ENCODE results near the gene LRP10.
"Not testable (repeated sequence)": the region's sequence is repeated elsewhere in the genome, so short reads cannot be mapped to it uniquely, and the experiment has no call there.

The LRP10 gene, protein sequence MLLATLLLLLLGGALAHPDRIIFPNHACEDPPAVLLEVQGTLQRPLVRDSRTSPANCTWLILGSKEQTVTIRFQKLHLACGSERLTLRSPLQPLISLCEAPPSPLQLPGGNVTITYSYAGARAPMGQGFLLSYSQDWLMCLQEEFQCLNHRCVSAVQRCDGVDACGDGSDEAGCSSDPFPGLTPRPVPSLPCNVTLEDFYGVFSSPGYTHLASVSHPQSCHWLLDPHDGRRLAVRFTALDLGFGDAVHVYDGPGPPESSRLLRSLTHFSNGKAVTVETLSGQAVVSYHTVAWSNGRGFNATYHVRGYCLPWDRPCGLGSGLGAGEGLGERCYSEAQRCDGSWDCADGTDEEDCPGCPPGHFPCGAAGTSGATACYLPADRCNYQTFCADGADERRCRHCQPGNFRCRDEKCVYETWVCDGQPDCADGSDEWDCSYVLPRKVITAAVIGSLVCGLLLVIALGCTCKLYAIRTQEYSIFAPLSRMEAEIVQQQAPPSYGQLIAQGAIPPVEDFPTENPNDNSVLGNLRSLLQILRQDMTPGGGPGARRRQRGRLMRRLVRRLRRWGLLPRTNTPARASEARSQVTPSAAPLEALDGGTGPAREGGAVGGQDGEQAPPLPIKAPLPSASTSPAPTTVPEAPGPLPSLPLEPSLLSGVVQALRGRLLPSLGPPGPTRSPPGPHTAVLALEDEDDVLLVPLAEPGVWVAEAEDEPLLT

DNA sequence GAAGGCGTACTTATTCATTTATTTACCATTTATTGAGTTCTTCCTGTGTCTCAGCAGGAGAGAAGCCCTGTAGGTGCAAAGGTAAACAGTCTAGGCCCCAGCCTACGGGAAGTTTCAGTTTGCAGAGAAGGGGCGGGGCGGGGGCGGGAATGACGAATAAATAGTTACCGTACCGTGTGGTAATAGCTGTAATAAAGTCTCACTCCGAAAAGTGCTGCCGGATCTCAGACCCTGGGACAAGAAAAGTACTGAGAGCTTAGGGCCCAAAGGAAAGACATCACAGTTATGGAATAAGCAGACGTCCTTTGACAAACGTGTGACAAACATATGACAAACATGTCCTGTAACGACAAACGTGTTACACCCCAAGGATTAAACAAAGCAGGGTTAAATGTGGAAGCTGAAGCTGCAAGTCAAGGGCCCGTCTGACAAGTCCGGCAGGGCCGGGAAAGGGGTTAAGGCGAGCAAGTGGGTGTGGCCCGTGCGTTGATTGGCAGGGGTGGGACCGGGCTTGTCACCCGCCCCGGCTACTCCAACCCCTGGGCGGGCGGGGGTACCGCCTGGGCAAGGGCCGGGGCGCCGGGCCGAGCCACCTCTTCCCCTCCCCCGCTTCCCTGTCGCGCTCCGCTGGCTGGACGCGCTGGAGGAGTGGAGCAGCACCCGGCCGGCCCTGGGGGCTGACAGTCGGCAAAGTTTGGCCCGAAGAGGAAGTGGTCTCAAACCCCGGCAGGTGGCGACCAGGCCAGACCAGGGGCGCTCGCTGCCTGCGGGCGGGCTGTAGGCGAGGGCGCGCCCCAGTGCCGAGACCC is at the start of gene LRP10:
LRP10 (plus strand) TSS at position 517 of the 809 bp plus-strand sequence. CDS start 564 bp downstream, outside the sequence.
- H3K4me3 ChIP-seq (ENCODE audit: low read length): peak within 1 kb of the TSS; percentile 82
- TF ChIP-seq CTCF (IDR thresholded peaks at IDR 0.05; ENCODE audit: insufficient read depth, low read depth, low read length, missing control alignments): no peak
- peak; percentile 94 for DNase-seq (ENCODE audit: low read depth)

DNA sequence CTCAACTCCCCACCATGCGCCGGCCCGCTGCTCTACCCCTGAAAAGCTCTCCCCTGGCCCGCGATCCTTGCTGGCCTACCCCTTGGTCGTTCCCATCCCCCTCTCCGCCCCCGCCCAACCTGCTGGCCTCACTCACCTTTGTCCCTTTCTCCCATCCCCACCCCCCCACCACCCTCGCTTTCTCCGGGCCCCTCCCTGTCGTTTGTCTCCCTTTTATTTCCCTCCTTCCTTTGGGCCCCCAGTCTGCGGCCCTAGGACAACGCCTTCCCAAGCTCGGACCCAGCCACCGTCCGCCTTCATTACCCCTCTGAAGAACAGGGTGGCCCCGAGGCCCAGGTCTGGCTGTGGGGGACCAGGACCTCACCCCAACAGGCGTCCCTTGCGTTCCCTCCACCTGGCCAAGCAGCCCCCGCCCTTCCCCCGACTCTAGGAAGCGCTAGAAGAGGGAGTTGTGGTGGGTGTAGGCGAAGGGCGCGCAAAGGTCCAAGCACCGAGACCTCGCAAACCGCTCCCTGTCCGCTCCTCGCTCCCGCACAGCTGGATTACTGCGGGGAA is 49.4 kb upstream of the LRP10 start:
- peak overlapping the region; percentile 13 for H3K4me3 ChIP-seq (ENCODE audit: low read length)
- TF ChIP-seq CTCF (IDR thresholded peaks at IDR 0.05; ENCODE audit: insufficient read depth, low read depth, low read length, missing control alignments): no peak
- DNase-seq (ENCODE audit: low read depth): no peak

GRCh38 chr14:22822571-22823098 is 48.9 kb upstream of the LRP10 start:
- peak overlapping the region; percentile 31 for H3K4me3 ChIP-seq (ENCODE audit: low read length)
- peak; percentile 74 for TF ChIP-seq CTCF (IDR thresholded peaks at IDR 0.05; ENCODE audit: insufficient read depth, low read depth, low read length, missing control alignments)
- peak; percentile 73 for DNase-seq (ENCODE audit: low read depth)

- peak; percentile 91 for DNase-seq (ENCODE audit: low read depth)
- no peak overlapping the region for H3K4me3 ChIP-seq (ENCODE audit: low read length)
- TF ChIP-seq CTCF (IDR thresholded peaks at IDR 0.05; ENCODE audit: insufficient read depth, low read depth, low read length, missing control alignments): no peak
Observed at GRCh38 chr14:22824711-22825359, 46.7 kb upstream of the LRP10 start.

- not testable (repeated sequence) for DNase-seq (ENCODE audit: low read depth)
- H3K4me3 ChIP-seq (ENCODE audit: low read length): peak overlapping the region; percentile 85
Observed at GRCh38 chr14:22829076-22829660, 42.4 kb upstream of the LRP10 start.

- DNase-seq (ENCODE audit: low read depth): peak; percentile 88
- TF ChIP-seq CTCF (IDR thresholded peaks at IDR 0.05; ENCODE audit: insufficient read depth, low read depth, low read length, missing control alignments): no peak
- peak within 1 kb of the TSS; percentile 85 for H3K4me3 ChIP-seq (ENCODE audit: low read length)
Observed at GRCh38 chr14:22829661-22830442, 41.7 kb upstream of the LRP10 start, which contains the start of gene MRPL52. MRPL52 (plus strand) TSS chr14:22829887; CDS start chr14:22829913, 26 bp downstream.

Measured in epithelial cell of esophagus (primary cell).